Stimulated activated CD8-positive, alpha-beta memory T cell treated with anti-CD3 and anti-CD28 coated beads, Interleukin-2, amount 100 ng/mL, for 48 hours (primary cell): ENCODE data around the gene MAPRE2.
"Not testable (repeated sequence)": the region's sequence is repeated elsewhere in the genome, so short reads cannot be mapped to it uniquely, and the experiment has no call there.

ENCODE experiments used
- DNase-seq, 2 donors: peaks; one replicate each; pipeline ENCODE4 v3.0.0-alpha.2; 2020; ENCODE audit warnings: low read depth in 2 of 2

Gene MAPRE2

GRCh38 chr18:35122586-35123224 is 81.5 kb downstream of the MAPRE2 start:
- DNase-seq, result peak in 1 of 2 donors; percentile 9

DNA sequence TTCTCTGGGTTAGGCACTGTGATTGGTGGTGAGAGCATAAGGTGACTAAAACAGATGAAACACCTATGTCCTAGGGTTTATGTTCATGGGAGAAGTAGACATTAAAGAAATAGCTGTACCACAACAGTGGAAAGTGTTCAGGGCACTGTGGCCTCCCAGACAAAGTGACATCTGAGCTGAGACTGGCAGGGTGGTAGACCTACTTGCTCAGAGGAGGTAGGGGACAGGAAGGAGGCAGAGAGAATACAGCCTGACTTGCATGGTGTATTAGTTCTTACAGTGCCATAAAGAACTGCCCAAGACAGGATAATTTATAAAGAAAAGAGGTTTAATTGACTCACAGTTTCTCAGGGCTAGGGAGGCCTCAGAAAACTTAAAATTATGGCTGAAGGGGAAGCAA is 82.6 kb downstream of the MAPRE2 start:
- no peak for DNase-seq

- DNase-seq, result no peak
These were observed 86.0 kb downstream of the MAPRE2 start for GRCh38 chr18:35127201-35127600.

DNA sequence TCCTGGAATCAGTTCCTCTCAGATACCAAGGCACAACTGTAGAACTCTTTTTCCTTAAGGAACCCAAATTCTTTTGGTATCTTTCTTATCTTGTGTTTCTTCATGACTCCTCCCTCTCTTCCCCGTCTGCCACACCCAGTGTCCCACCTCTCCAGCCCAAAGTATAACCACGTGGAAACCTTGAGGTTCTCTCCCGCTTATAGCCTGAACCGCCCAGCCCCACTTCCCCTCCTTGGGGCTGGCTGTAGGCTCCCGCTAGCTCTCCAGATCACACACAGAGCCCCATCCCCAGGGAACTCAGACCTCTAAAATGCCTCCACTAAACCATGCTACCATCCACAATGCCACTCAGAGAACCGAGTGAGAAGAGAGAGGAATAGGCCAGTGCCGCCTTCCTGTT is 87.5 kb downstream of the MAPRE2 start:
- no peak for DNase-seq

DNA sequence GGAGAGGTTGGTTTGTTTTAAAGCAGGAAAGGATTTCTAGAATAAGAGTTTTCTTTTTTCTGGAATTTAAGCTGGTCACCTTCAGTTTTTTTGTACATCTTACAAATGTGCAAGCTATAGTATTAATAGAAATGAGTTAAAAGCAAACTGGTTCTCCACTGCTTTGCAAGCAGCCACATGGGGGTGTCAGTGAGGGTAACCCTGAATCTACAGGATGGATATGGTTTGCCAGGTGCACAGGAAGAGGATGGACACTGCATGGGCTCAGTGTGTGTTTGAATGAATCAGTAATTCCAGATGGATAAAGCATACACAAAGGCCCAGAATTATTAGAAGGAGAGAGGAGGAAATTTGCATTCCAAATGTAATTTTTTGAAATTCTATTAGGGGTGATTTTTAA is 89.0 kb downstream of the MAPRE2 start:
- no peak for DNase-seq

- DNase-seq, result no peak
These were observed 90.3 kb downstream of the MAPRE2 start for GRCh38 chr18:35131387-35132020.

- no peak for DNase-seq
These were observed 91.0 kb downstream of the MAPRE2 start for GRCh38 chr18:35132021-35132902.

GRCh38 chr18:35134190-35134730 is 93.0 kb downstream of the MAPRE2 start:
- DNase-seq, result no peak

GRCh38 chr18:35134791-35135531 is 93.7 kb downstream of the MAPRE2 start:
- no peak for DNase-seq

DNA sequence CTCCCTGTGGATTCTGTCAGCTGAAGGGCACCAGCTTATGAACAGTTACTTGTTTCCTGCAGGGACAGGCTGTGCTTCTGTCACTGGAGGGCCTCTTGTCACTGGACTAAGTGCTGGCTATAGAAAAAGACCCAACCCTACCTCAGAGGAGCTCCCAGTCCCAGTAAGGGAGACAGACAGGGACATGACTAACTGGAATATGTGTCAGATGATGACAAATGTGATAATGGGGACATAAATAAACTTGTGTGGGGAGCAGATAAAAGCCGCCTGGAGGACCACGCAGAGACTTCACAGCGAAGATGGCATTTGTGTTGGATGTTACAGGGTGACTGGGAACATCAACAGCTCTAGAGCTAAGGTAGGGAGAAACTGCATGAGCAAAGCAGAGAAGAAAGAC is 95.0 kb downstream of the MAPRE2 start:
- DNase-seq, result no peak

DNA sequence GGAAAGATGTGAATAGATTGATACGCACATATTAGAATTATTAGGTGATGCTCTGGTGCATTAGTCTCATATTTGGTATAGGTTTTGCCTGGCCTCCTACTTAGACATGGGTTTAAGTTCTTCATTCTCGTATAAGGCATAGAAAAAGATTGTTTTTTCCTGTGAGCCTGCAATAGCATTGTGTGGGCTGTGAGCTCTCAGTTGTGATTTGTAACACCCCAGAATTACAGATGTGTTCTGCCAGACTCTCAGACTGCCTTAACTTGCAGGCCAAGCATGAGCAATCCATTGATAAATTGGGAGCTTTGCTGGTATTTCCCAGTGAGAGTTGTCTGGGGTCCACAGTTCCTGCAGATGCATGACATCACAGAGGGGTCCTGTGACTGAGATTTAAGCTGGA is 95.7 kb downstream of the MAPRE2 start:
- no peak for DNase-seq

DNA sequence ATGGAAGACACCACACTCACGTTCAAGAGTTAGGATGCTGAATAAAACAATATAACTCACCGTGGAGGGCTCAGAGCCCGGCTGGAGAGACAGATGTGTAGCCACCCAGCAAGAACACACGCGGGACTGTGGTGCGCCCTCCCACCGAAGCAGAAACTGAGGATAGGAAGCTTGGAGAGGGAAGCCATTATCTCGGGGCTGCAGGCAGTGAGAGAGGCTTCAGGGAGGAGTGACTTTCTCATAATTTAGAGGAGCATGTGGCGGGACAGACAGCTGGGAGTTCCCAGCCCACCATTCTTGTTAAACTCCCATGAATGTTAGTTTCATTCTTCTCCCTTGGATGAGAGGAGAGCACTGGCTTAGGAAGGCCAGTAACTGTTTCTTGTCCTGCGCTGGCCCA is 96.4 kb downstream of the MAPRE2 start:
- DNase-seq, result no peak

- no peak for DNase-seq
These were observed 97.6 kb downstream of the MAPRE2 start for GRCh38 chr18:35138773-35139172.

DNA sequence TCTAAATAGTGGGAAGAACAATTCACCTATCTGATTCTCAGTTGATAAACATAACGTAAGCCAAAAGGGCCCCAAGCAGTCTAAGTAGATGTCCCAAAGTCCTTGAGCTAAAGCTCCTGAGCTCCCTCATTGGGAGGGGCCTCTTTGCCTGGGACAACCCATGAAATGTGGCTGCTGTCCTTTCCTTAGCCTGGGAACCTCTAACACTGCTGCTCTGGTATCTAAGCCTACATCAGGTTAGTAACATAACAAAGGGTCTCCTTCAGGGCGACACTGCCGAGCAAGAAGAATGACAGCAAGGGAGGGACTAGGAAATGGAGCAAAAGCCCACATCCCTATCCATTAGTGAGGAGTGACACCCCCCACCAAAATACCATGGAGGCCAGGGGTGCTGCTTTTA is 98.3 kb downstream of the MAPRE2 start:
- DNase-seq, result no peak

DNA sequence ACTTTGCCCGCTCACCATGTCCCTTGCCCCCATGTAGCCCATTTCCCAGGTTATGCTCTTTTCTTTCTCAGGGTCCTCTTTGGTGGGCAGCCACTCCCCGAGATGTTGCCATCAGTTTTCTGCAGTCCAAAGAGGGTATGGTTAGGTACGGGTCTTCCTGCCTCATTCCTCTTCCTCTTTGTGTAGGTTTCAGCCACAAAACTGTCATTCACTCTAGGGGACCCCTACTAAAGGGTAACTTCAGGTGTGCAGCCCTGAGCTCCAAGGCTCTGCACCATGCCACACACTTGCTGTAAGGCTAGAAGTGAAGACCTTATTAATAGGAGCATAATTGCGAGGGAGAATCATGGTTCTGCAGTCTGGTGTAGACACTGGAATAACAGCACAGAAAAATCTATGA is 99.9 kb downstream of the MAPRE2 start:
- no peak for DNase-seq

DNA sequence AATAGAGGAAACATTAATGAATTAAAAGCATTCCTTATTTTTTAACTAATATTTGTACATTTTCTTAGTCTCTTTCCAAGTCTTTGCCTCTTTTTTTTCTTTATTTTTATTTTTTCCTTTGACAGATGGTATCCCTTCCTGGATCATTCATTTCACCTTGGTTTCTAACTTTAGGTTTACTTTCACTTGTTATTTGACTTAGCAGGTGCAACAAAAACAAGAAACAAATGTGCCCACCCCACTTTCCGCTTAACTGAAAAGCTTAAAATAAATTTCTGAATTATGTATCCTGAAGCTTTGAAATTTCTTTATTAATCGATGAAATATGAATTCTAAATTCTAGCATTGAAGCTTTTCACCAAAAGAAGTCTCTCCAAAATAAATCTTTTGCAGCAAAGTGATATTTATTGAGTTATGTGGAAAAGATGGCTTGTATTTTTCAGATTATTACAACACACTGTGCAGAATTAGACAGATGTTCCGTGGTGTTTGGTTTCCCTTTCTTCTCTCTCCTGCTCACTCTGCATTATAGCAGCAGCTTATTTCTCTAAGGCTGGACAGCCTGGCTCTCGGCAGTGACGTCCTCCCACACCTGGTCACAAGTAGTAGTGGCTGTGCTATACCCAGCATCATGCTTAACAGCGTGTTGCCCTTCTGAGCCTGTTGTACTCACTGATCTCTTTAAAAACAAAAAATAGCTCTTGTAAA is 100.5 kb downstream of the MAPRE2 start:
- no peak for DNase-seq

- DNase-seq, result no peak
These were observed 101.0 kb downstream of the MAPRE2 start for GRCh38 chr18:35142275-35142615.

DNA sequence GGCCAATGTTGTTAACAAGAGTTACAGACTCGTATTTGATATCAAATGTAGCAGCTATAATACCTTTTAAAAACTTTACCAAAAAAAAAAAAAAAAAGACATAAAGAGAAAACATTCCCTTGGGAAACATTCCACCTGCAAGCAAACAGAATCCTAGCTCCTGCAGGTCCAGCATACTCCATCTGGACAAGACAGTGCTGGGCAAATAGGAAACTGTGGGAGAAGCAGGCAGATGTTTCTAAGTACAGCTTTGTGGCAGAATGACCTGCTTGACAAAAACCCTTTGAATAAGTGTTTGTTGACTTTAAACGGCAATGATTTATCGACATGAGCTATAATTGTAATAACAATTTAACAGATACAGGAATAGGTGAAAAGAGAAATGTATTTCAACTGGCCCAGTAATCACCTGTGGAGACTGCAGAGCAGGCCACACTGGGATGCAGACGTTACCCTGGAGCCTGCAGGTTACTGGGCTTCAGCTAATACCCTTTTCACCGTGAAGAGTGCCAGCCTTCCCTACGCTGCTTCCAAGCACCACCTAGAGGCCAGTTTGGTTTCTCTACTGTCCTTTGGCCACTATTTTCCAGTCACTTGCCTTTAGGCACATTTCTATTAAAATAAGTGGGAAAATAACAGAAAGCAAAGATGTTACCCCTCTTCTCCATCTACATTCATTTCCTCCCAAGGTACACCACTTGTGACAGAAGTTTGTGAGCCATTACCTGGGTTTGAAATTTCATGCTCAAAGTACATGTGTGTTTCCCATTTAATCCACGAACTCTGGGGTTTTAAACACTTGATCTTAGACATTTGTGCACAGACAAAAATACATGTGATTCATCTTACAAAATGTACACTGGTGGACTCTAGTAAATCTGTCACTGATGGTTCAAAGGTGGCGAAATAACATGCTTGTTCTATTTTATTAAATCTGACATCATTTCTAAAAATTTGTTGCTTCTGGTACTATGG is 102.7 kb downstream of the MAPRE2 start:
- no peak for DNase-seq

GRCh38 chr18:35144698-35145097 is 103.5 kb downstream of the MAPRE2 start:
- DNase-seq, result no peak

DNA sequence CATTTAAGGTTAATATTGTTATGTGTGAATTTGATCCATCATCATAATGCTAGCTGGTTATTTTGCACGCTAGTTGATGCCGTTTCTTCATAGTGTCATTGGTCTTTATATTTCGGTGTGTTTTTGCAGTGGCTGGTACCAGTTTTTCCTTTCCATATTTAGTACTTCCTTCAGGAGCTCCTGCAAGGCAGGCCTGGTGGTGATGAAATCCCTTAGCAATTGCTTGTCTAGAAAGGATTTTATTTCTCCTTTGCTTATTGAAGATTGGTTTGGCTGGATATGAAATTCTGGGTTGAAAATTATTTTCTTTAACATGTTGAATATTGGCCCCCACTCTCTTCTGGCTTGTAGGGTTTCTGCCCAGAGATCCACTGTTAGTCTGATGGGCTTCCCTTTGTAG is 109.0 kb downstream of the MAPRE2 start:
- DNase-seq, result not testable (repeated sequence)
